Hepatocyte (in vitro differentiated cells): ENCODE measurements around the gene ENTHD1.

Source experiments
- EZH2 ChIP-seq: fragments of 200-600 bp; sonication (generic); IDR thresholded peaks from 2 replicates; pipeline ENCODE4 v1.6.1; 2016; ENCODE audit warnings: antibody characterized with exemption, mild to moderate bottlenecking, borderline replicate concordance
- TF ChIP-seq, protein P1 (sequence below): fragments of 200-600 bp; sonication (generic); IDR thresholded peaks from 2 replicates; pipeline ENCODE4 v1.5.1; 2016; ENCODE audit warnings: antibody characterized with exemption, mild to moderate bottlenecking; ENCODE audit not compliant: poor library complexity

DNA sequence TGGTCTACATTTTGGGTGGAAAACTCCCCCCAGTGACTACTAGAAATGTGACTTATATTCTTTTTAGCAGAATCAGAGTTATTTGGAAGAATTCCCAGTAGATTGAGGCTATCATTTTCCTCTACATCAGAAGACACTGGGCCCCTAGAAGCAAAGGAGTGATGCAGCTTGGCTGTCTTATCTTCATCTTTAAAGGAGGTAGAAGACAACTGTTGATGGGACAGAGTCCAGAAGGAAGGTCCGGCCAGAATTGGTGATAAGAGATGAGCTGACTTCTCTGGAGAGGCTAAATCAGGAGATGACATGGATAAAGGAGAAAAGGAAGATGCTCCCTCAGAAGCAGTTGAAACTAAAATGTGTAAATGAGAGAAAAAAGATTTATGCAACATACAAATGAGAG, 149.6 kb downstream of the ENTHD1 start:
- TF ChIP-seq, protein P1, sequence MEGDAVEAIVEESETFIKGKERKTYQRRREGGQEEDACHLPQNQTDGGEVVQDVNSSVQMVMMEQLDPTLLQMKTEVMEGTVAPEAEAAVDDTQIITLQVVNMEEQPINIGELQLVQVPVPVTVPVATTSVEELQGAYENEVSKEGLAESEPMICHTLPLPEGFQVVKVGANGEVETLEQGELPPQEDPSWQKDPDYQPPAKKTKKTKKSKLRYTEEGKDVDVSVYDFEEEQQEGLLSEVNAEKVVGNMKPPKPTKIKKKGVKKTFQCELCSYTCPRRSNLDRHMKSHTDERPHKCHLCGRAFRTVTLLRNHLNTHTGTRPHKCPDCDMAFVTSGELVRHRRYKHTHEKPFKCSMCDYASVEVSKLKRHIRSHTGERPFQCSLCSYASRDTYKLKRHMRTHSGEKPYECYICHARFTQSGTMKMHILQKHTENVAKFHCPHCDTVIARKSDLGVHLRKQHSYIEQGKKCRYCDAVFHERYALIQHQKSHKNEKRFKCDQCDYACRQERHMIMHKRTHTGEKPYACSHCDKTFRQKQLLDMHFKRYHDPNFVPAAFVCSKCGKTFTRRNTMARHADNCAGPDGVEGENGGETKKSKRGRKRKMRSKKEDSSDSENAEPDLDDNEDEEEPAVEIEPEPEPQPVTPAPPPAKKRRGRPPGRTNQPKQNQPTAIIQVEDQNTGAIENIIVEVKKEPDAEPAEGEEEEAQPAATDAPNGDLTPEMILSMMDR: no peak
- no peak for TF ChIP-seq EZH2
